Stimulated activated naive CD8-positive, alpha-beta T cell treated with anti-CD3 and anti-CD28 coated beads, Interleukin-15, amount 100 ng/mL, for 72 hours (primary cell): Measurements from ENCODE around the gene YIPF3.
"Not testable (repeated sequence)": the region's sequence is repeated elsewhere in the genome, so short reads cannot be mapped to it uniquely, and the experiment has no call there.

Experiments
- ATAC-seq: fragments of 150-1000 bp; cut with Tn5 transposase; 2 replicates; pipeline ENCODE4 v1.10.0; 2021; ENCODE audit warnings: mild to moderate bottlenecking, moderate library complexity
- DNase-seq, 2 donors: peaks; one replicate each; pipeline ENCODE4 v3.0.0; 2021 to 2022
- H3K27ac Mint-ChIP-seq, 2 donors: one replicate each; pipeline ENCODE4 v1.8.0; 2022; ENCODE audit warnings: mild to moderate bottlenecking in 2 of 2, mixed read lengths in 2 of 2, moderate library complexity in 2 of 2
- H3K27me3 Mint-ChIP-seq: one replicate; pipeline ENCODE4 v1.8.0; 2022; ENCODE audit warnings: mixed read lengths
- H3K4me1 Mint-ChIP-seq: one replicate; pipeline ENCODE4 v1.8.0; 2022; ENCODE audit warnings: mild to moderate bottlenecking, mixed read lengths
- H3K4me3 Mint-ChIP-seq, 2 donors: one replicate each; pipeline ENCODE4 v1.8.0; 2022; ENCODE audit warnings: mild to moderate bottlenecking in 2 of 2, mixed read lengths in 2 of 2, moderate library complexity in 1 of 2
- H3K9me3 Mint-ChIP-seq, 2 donors: one replicate each; pipeline ENCODE4 v1.8.0; 2022; ENCODE audit warnings: mixed read lengths in 2 of 2

Gene YIPF3

DNA sequence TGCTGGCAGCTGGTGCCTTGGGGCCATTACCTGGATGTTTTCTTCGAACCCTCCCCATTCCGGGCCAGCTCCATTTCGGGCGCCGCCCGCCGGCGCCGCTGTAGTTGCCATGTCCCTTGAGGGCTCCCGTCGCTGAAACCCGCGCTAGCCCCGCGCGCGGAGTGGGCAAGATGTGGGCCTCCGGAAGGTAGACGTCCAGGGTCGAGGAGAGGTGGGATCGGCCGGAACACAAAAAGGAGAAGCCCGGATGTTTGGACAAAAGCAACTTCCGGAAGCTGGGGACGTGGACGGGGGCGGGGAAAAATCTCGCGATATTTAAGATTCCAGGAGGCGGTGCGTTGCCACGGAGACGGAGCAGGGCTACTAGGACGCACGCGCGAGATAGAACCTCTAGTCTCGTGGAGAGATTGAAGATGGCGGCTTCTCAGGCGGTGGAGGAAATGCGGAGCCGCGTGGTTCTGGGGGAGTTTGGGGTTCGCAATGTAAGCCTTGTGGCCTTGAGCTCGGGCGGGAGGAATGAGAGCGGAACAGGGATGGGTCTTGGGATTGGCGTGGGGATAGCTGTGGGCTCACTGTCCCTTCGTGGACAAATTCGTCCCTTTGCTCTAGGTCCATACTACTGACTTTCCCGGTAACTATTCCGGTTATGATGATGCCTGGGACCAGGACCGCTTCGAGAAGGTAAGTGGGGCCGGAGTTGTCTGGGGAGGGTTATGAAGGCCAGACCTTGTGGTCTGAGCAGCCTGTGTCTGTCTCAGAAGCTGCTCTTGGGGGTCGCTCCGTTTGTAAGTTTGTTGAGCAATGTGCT, at the start of gene YIPF3, which contains the start of gene POLR1C:
Gene YIPF3 (minus strand): TSS at position 230 of the 808 bp plus-strand sequence. CDS start 119 bp downstream, at position 111.
Gene POLR1C (plus strand): TSS at position 393 of the 808 bp plus-strand sequence. CDS start 21 bp downstream, at position 414.
- Mint-ChIP-seq H3K4me1 (peaks cover 21% of the 10 kb centered on the region), H3K4me3 (no peak within 1 kb of the TSS), H3K27ac (no peak within 1 kb of the TSS), H3K9me3 (no peaks in the 10 kb centered on the region), H3K27me3 (no peaks in the 10 kb centered on the region)
- DNase-seq (peak; percentile 95 to 97), ATAC-seq (peak; percentile 95)

DNA sequence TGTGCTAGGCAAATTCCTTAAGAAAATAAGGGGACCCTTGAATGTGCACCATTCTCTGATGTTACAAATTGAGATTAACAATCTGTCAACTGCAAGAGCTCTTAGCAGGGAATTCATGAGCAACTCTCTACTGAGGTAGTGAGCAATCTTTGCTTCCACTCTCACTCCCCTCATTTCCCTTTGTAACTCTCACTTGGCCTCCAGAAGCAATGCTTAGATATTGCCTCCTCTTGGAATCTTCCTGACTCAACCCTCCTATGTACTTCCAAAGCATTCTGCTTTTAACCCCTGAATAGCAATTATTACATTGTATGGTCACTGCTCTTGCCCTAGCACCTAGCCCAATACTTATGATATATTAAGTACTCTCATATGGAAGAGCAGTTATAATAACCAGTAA, 42.6 kb upstream of the YIPF3 start:
- no peak for ATAC-seq
- DNase-seq = no peak
- Mint-ChIP-seq H3K4me1 (no peaks in the 10 kb centered on the region), H3K4me3 (no peak overlapping the region), H3K9me3 (no peaks in the 10 kb centered on the region), H3K27me3 (no peaks in the 10 kb centered on the region), H3K27ac (no peak overlapping the region)

DNA sequence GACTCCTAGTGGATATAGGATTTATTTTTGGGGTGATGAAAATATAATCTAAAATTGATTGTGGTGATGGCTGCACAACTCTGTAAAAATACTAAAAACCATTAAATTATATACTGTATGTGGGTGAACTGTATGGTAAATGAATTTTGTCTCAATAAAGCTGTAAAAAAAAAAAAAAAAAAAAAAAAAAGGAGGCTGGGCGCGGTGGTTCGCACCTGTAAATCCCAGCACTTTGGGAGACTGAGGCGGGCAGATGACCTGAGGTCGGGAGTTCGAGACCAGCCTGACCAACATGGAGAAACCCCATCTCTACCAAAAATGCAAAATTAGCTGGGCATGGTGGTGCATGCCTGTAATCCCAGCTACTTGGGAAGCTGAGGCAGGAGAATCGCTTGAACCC, 40.9 kb upstream of the YIPF3 start:
- H3K4me1 Mint-ChIP-seq, DNase-seq, H3K27ac Mint-ChIP-seq, ATAC-seq, H3K27me3 Mint-ChIP-seq, H3K9me3 Mint-ChIP-seq, H3K4me3 Mint-ChIP-seq: not testable (repeated sequence)

DNA sequence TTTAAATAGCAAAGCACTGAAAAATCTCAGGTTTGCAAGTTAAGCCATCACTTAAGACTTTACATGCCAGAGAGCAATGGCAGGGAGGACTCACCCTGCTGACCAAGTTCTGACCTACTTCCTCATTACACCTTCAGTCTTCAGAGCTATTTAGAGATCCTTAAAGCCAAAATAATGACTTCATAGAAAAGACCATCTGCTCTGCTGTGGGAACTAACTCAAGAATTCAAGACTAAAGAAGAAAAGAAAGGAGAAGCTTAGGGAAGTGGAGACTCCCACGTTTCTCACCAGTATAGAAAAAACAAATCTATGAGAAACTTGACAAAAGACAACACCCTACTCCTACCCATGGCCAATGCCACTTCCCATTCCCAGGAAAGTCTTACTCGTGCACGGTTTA, 30.5 kb upstream of the YIPF3 start:
- Mint-ChIP-seq H3K27ac (no peak overlapping the region), H3K27me3 (no peaks in the 10 kb centered on the region), H3K4me3 (no peak overlapping the region), H3K4me1 (no peaks in the 10 kb centered on the region), H3K9me3 (no peaks in the 10 kb centered on the region)
- DNase-seq (no peak), ATAC-seq (no peak)

DNA sequence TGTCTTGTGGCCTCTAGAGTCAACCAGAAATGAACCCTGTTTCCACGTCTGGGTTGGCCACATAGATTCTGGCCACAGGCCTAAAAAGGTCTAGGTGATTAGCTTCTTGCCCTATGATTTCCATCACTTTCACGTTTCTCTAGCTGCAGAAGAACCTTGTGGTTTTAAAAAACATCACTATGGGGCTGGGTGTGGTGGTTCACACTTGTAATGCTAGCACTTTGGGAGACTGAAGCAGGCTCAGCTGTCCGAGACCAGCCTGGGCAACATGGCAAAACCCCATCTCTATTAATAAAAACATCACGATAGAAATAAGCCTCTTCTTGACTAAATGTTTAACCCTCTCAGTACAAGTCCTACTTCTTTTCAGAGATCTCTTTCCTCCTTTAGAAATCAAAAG, 27.7 kb upstream of the YIPF3 start:
- Mint-ChIP-seq H3K4me3 (no peak overlapping the region), H3K27me3 (no peaks in the 10 kb centered on the region), H3K27ac (peak overlapping the region in 1 of 2 donors; percentile 19), H3K4me1 (no peaks in the 10 kb centered on the region), H3K9me3 (no peaks in the 10 kb centered on the region)
- ATAC-seq (no peak), DNase-seq (no peak)

DNA sequence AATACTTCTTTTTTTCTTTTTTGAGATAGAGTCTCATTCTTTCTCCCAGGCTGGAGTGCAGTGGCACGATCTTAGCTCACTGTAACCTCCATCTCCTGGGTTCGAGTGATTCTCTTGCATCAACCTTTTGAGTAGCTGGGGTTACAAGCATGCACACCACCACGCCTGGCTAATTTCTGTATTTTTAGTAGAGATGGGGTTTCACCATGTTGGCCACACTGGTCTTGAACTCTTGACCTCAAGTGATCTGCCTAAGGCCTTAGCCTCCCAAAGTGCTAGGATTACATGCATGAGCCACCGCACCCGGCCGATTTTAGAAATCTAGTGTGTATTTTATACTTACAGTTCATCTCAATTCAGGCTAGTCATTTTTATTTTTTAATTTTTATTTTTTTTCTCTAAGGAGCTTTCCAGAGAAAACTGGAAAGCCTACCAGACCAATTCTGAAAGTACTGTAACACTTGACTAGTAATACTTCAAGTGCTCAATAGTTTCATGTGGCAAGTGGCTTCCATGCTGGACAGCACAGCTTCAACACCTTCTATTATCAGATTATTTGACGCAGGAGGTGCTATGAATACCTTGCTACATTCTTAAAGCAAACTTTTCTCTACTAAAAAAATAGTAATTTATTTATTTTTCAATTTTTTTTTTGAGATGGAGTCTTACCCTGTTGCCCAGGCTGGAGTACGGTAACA, 25.2 kb upstream of the YIPF3 start:
- no peak for DNase-seq
- Mint-ChIP-seq H3K9me3 (no peaks in the 10 kb centered on the region), H3K4me3 (no peak overlapping the region), H3K27me3 (no peaks in the 10 kb centered on the region), H3K27ac (no peak overlapping the region), H3K4me1 (no peaks in the 10 kb centered on the region)
- no peak for ATAC-seq

DNA sequence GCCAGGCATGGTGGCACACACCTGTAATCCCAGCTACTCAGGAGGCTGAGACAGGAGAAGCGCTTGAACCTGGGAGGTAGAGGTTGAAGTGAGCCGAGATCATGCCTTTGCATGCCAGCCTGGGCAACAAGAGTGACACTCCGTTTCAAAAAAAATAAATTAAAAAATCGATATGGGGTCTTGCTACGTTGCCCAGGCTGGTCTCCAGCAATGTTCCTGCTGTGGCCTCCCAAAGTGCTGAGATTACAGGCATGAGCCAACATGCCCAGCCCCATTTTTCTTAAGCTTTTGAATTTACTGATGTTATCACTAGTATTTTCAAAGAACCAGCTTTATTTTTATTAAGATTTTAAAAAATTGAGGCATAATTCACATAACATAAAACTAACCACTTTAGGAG, 23.8 kb upstream of the YIPF3 start:
- peak overlapping the region in 1 of 2 donors; percentile 85 for H3K27ac Mint-ChIP-seq
- no peak overlapping the region for H3K4me3 Mint-ChIP-seq
- no peaks in the 10 kb centered on the region for H3K27me3 Mint-ChIP-seq
- ATAC-seq = no peak
- H3K4me1 Mint-ChIP-seq = no peaks in the 10 kb centered on the region
- H3K9me3 Mint-ChIP-seq = no peaks in the 10 kb centered on the region
- DNase-seq = no peak

DNA sequence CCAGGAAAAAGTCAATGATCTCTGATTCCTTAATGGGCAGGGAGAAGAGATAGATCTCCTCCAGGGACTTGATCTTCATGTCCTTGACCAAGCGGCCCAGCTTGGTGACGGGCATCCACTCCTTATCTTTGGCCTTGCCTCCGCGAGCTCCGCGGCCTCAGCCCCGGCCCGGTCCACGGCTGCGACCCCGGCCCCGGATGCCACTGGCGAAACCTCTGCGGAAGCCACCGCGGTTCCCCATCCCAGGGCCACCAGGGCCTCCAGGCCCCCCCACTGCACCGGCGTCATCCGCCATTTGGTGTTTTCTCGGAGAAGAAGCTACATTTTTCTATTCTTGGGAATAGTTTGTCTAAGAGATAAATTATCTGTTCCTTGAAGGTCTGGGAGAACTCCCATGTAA, 22.7 kb upstream of the YIPF3 start:
- H3K4me1 Mint-ChIP-seq, H3K4me3 Mint-ChIP-seq, H3K27me3 Mint-ChIP-seq, H3K27ac Mint-ChIP-seq, DNase-seq, H3K9me3 Mint-ChIP-seq, ATAC-seq: not testable (repeated sequence)

DNA sequence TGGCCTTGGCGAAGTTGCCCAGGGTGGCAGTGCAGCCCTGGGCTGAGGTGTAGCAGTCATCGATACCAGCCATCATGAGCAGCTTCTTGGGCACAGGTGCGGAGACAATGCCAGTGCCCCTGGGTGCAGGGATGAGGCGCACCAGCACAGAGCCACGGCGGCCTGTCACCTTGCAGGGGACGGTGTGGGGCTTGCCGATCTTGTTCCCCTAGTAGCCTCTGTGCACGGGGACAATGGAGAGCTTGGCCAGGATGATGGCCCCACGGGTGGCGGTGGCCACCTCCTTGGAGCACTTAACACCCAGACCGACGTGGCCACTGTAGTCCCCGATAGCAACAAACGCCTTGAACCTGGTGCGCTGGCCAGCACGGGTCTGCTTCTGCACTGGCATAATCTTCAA, 22.3 kb upstream of the YIPF3 start:
- not testable (repeated sequence) for H3K9me3 Mint-ChIP-seq

DNA sequence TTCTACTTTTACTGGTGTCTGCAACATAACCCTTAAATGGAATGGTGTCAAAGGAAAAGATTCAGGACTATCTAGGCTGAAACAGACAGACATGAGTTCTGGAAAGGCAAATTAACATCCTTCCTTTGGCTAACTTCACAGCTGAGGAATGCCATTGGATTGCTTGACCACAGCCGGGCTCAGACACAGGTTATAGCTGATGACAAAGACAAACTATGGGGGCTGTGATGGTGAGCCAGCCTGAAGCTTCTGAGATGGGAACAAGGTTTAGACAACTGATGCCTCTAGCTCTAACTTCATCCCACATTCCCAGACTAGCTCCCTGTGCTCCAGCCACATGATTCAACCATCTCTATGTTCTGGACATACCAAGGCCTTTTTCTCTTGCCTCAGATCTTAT, 15.5 kb upstream of the YIPF3 start:
- no peak for DNase-seq

More for the DNA sequence above, 22.3 kb upstream of the YIPF3 start:
- not testable (repeated sequence) for ATAC-seq, H3K4me1 Mint-ChIP-seq, H3K27ac Mint-ChIP-seq, H3K27me3 Mint-ChIP-seq, H3K4me3 Mint-ChIP-seq, DNase-seq

DNA sequence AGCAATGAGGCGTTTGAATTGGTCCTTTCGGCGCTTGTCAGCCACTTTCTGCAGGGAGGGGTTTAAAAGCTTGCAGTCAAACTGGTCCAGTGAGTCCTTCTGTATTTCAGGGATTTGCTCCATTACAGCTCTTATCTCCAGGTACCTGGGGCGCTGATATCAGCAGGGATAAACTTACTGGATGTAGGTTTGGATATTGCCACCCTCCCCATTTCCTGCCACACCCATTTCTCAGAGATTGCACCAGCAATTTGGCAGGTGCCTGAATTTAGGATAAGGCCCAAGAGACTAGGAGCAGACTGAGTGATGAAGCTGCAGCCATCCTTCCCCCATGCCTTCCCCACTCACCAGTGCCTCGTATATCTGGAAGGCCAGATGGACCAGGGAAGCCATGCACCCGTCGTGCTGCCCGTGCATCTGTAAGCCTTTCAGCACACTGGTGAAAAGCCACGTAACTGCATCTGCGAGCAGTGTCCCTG, 7.8 kb upstream of the YIPF3 start:
- no peak overlapping the region for H3K4me3 Mint-ChIP-seq
- no peak for ATAC-seq
- peak overlapping the region in 1 of 2 donors; percentile 41 for H3K27ac Mint-ChIP-seq

More for the DNA sequence above, 15.5 kb upstream of the YIPF3 start:
- ATAC-seq = no peak
- Mint-ChIP-seq H3K9me3 (no peaks in the 10 kb centered on the region), H3K27ac (no peak overlapping the region), H3K4me1 (no peaks in the 10 kb centered on the region), H3K27me3 (no peaks in the 10 kb centered on the region), H3K4me3 (no peak overlapping the region)

DNA sequence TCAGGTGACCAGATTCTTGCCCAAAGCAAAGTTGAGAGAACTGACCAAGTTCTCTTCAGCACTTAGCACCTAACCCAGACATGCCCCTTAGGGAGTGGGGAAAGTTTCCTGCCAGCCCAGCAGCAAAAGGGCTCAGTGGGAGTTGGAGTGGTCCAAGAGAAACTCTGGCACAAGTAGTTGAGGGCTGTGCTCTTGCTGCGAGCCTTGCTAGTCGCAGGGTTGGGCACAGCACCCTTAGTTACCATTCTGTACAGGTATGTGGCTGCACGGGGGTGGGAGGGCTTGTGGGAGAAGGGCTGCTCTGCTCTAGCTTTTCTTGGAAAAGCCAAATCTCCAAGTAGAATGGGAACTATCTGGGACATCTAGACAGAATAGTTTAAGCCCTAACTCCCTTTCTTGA, 6.6 kb upstream of the YIPF3 start:
- no peak for DNase-seq
- no peak overlapping the region for H3K4me3 Mint-ChIP-seq
- no peaks in the 10 kb centered on the region for H3K4me1 Mint-ChIP-seq
- ATAC-seq = no peak
- H3K27me3 Mint-ChIP-seq = no peaks in the 10 kb centered on the region
- no peaks in the 10 kb centered on the region for H3K9me3 Mint-ChIP-seq
- no peak overlapping the region for H3K27ac Mint-ChIP-seq

More for the DNA sequence above, 7.8 kb upstream of the YIPF3 start:
- H3K9me3 Mint-ChIP-seq = no peaks in the 10 kb centered on the region
- H3K27me3 Mint-ChIP-seq = no peaks in the 10 kb centered on the region
- H3K4me1 Mint-ChIP-seq = no peaks in the 10 kb centered on the region
- no peak for DNase-seq

DNA sequence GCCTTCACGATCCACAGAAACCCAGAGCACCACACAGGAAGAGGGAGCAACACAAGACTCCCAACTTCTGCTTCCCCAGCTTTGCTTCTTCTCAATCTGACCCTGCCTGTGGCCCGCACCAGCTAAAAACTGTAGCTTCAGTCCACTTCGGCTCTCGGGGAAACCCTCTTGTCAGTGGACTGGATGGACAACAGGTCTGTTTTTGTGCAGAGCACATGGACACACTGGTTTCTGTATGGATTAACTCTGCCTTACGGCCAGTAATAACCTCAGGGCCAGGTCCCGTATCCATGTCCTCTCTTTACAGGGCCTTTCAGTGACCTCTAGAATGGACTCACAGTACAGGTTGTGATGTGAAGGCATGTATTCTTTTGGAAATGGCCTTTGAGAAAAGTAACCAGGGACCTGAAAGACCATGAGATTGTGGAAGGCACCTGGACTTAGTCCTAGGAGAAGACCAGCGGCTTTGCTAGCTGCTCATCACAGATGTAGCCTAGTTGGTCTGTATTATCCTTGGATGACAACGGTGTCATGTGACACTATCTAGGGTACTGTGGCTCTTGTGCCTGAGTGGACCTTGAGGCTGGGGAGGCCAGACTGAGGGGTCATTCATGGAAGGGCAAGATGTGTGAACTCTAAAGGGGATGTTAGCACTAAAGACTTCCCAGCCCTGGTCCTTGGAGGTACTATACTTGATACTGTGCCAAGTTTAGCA, 6.0 kb upstream of the YIPF3 start:
- Mint-ChIP-seq H3K9me3 (no peaks in the 10 kb centered on the region), H3K4me1 (no peaks in the 10 kb centered on the region), H3K27ac (no peak overlapping the region), H3K27me3 (no peaks in the 10 kb centered on the region), H3K4me3 (no peak overlapping the region)
- ATAC-seq = peak; percentile 25
- no peak for DNase-seq

DNA sequence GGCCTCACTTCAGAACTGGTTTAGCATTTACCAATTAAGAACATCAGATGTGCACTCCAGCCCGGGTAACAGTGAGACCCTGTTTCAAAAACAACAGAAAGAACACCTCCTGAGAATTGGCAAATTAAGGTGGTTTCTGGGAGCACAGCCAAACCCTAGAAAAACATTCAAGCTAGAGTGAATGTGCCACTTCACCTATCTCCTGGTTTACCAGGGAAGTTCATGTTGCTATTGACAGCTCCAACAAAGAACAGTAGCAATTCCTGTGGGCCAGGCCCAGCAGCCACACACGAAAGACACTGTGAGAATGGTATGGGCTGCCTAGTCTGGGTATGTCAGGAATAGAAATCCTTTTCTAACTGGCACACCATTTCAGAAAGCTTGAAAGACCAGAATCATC, 5.1 kb upstream of the YIPF3 start:
- Mint-ChIP-seq H3K4me3 (no peak overlapping the region), H3K9me3 (no peaks in the 10 kb centered on the region), H3K4me1 (no peaks in the 10 kb centered on the region), H3K27ac (no peak overlapping the region), H3K27me3 (no peaks in the 10 kb centered on the region)
- DNase-seq (no peak), ATAC-seq (no peak)

DNA sequence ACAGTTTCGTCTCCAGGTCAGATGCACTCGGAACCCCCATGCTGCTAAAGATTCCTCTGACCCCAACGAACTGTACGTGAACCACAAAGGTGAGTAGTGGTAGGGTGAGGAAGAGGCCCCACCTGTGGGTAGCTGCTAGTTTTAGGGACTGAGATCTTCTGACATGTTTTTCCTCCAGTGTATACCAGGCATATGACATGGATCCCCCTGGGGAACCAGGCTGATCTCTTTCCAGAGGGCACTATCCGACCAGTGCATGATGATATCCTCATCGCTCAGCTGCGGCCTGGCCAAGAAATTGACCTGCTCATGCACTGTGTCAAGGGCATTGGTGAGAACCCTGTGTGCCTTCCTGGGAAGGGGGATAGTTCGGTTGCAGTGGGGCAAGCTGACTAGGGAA, 3.4 kb upstream of the YIPF3 start:
- Mint-ChIP-seq H3K27ac (no peak overlapping the region), H3K4me3 (no peak overlapping the region), H3K4me1 (peaks cover 13% of the 10 kb centered on the region), H3K9me3 (no peaks in the 10 kb centered on the region), H3K27me3 (no peaks in the 10 kb centered on the region)
- no peak for DNase-seq
- no peak for ATAC-seq
